Stimulated activated CD4-positive, alpha-beta T cell treated with anti-CD3 and anti-CD28 coated beads, Interleukin-1b, Interleukin-23, amount 100 ng/mL, for 24 hours (primary cell): ENCODE data around the gene PEX26.
A peak's percentile ranks its signal among the peaks of the same experiment; 100 is the strongest.
"Not testable (repeated sequence)": the region's sequence is repeated elsewhere in the genome, so short reads cannot be mapped to it uniquely, and the experiment has no call there.

ENCODE experiments used
- DNase-seq, 4 experiments: peaks; one replicate each; pipeline ENCODE4 v3.0.0-alpha.2; 2020; ENCODE audit warnings: low read depth in 4 of 4, low spot score in 1 of 4

Gene PEX26

DNA sequence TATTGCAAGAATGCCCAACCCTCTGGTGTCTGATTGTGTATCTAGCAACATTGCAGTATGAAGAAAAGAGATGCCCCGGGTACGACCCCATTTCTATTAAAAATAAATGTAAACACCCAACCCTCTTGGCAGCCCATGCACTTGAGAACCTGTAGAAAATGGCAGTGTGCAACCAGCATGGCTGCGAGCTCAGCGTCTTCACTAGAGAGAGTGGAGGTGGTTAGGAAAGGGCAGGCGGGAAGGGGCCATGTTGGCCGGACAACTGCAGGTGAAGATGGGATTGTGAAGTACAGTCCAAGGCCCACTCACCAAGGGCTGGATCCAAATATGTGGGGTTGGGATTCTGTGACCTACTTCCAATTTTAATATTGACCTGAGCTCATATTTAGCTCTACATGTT, 15.9 kb downstream of the PEX26 start:
- DNase-seq: no peak

DNA sequence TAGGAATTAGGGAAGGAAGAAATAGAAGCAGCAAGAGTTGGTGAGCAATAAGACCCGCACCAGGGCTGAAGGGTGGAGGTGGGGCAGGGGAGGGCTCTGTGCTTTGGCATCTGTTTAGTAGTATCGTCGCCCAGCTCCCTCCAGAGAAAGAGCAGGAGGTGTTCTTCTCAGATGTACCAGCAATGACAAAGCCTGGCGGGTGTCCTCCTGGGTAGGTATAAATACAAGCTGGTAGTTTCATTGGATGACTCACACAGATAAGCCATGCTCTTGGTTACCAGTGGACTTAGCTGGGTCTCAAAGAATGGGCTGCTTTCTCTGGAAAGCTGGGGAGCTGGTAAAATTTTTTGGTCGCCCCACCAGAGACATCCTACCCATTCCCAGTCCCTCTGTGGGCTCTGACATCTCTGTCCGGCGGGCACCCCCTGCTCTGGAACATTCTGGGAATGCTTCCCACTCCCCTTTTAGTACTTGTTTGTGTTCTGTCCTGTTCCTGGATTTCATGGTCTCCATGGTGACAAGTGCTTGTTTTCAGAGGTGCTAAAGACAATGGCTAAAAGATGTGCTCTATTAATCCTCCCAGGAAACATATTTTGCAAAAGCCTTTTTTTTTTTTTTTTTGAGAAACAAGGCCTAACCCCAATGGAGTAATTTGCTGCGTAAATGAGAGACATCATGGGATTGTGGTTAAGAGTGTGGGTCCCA, 17.5 kb downstream of the PEX26 start:
- no peak for DNase-seq

DNA sequence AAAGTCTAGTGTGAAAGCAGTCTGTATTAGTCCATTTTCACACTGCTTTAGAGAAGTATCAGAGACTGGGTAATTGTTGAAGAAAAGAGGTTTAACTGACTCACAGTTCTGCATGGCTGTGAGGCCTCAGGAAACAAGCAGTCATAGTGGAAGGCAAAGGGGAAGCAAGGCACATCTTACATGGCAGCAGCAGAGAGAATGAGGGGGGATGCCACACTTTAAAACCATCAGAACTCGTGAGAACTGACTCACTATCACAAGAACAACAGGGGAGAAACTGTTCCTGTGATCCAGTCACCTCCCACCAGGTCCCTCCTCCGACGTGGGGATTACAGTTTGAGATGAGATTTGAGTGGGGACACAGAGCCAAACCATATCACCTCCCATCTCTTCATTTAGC, 19.0 kb downstream of the PEX26 start:
- DNase-seq: no peak

DNA sequence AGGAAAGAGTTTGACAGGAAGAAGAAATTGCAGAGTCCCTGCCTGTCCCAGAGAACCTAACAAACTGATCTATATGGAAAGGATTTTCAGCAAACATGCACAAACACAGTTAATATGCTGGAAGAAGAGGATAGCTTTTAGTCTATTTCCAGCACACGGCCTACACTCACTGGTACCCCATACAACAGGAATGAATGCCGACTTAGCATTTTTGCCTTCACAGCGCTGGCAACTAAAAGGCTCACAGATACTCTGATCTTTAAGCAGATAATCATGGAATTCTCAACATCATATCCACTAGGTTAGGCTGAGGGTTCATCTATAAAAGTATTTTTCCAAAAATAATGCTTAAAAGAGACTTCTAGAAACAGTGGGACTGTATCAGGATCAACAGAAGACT, 23.0 kb downstream of the PEX26 start:
- DNase-seq: no peak

DNA sequence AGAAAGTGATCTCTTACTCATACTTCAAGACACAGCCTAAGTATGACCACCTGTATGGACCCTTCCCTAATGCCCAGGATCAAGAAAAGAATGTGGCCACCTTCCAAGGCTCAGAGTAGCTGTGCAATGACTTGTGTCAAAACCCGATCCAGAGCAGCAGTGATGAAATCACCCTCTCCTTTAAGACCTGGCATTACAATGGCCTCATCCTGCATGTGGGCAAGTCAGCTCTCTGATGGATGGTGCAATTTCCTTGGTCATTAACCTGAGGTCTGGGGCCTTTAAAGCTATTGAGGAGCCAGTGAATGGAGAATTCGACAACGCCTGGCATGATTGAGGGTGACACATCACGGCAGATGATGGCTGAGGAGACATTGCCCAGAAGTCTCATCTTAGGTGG, 23.7 kb downstream of the PEX26 start:
- no peak for DNase-seq

DNA sequence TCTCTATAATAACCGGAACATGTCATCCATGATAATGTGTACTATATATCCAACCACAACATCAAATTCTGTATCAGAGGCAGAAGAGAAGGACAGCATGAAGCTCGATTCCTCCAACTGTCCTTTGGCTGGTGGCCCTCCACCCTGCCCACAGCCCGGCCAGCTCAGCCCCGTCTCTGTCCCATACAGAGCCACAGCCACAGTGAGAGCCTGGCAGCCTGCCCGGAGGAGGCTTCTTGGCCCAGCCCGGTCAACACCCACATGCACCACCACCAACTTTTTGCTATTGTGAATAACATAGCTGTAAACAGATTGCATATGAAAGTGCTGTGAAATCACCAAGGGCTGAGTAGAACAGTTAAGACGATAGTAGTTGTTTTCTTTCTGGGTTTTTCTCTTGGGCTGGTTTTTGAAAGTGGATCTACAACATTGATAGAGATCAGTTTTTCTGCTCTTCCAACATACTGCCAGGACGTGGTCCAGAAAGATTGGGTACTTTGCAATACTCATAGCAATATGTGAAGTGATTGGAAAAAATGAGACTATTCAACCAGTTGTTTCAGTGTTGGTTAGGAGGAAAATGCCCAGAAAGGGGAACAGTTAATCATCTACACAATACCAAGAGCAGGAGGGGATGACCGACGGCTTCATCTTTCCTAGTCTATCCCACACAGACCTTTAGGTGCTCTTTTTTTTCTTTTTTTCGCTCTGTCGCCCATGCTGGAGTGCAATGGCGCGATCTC, 25.9 kb downstream of the PEX26 start:
- DNase-seq: no peak

DNA sequence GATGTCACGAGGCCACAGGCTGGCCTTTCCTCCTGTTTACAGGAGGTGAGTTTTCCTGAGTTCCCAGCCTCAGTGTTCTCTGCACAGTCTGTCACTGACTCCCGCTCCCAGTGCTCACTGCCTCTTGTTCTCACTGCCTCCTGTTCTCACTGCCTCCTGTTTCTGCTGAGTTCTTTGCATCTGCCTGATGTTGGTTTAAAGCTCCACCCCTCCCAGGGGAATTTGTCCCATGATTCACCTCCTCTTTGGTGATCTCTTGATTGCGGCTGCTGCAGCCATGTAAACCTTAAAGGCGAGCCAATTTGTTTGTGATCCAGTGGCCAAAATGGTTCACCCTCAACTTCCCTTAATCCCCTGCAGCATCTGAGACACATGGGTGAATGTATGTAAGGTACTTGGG, 26.8 kb downstream of the PEX26 start:
- no peak for DNase-seq

DNA sequence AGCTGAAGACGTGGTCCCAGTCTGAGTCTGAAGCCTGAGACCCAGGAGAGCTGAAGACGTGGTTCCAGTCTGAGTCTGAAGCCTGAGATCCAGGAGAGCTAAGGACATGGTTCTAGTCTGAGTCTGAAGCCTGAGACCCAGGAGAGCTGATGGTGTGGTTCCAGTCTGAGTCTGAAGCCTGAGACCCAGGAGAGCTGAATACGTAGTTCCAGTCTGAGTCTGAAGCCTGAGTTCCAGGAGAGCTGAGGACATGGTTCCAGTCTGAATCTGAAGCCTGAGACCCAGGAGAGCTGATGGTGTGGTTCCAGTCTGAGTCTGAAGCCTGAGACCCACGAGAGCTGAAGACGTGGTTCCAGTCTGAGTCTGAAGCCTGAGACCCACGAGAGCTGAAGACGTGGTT, 28.2 kb downstream of the PEX26 start:
- DNase-seq: not testable (repeated sequence)

DNA sequence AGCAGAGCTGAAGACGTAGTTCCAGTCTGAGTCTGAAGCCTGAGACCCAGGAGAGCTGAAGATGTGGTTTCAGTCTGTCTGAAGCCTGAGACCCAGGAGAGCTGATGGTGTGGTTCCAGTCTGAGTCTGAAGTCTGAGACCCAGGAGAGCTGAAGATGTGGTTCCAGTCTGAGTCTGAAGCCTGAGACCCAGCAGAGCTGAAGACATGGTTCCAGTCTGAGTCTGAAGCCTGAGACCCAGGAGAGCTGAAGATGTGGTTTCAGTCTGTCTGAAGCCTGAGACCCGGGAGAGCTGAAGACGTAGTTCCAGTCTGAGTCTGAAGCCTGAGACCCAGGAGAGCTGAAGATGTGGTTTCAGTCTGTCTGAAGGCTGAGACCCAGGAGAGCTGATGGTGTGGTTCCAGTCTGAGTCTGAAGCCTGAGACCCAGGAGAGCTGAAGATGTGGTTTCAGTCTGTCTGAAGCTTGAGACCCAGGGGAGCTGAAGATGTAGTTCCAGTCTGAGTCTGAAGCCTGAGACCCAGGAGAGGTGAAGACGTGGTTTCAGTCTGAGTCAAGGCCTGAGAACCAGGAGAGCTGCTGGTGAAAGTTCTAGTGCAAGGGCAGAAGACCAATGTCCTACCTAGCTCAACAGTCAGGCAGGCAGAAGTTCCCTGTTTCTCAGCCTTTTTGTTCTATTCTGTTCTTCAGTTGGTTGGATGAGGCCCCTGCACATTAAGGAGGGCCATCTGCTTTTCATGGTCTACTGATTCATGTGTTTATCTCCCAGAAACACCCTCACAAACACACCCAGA, 29.0 kb downstream of the PEX26 start:
- not testable (repeated sequence) for DNase-seq

DNA sequence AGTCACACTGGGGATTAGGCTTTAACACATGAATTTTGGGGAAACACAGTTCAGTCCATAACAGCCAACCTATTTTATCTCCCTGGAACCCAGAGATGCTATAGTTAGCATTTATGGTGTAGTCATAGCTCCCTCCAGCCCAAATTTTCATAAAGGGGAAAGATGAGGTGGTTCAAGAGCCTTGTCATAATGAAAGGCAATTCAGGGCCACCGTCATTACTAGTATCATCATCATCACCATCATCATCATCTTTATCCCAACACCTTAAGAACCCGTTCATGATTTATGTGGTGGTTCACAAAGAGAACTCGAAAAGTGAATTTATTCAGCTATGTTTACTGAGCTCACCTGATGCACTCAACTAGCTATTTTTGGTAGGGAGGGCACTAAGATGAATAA, 30.4 kb downstream of the PEX26 start:
- DNase-seq: no peak

DNA sequence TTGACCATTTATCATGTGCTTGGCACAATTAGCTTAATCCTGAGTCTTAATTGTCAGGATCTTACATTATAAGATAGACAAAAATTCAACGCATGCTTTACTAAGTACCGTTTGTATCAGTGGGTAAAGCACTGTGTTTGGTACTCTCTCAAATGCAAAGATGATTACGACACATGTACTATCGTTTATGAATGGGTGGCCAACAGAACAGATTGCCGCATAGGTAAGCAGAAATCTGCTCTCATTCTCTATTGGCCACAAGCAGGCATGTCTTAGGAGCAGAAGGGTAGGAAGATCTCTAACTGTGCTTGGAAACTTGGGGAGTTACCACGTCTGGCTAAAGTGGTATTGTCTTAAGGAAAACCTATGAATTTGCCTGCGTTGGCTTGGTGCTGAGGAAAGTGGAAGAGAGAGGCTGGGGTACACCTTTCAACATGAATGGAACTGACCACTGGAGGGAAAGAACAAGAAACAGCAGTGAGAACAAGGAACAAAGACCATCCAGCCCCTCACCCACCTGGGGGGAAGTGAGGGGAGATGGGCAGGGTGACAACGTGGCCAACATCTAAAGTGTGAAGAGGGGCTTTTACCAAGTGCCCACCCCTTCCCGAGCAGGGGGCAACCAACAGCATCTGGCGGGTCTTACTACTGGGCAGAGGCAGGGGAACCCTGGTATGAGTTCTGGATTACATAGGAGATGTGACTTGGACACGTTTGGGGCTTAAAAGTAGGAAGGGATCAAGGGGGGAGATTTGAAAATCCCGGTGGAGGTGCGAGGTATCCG, 31.8 kb downstream of the PEX26 start:
- DNase-seq: no peak

DNA sequence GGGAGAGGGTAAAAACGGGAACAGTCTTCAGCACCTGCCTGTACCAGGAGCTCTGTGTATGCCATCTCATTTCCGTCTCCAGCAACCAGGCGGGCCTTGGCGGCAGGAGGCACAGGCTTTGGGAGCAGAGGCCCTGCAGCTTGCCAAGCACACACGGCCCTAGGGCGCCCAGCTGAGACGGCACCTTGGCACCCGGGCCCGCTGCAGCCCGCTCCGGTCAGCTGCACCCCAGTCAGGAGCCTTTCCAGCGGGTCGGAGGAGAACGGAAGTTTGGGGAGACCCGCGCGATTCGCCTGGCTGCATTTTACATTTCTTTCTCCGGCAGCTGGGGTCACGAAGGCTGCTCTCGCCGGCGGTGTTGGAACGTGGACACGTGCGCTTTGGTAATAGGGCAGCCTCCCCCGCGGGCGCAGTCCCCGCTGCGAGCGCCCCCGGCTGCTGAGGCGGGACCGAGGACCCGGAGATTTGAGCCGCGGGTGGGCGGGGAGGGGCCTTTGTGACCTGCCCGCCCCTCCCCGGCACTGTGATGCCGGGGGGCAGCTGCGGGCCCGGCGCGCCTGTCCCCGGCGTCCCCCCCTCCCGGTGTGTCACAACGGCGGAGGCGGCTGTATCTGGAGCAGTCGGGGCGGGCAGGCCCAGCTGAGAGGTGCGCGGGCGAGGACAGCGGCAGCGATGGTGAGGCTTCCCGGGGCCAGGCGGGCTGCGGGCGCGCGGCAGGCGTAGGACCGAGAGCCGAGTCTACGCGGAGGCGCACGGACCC, 32.6 kb downstream of the PEX26 start, which contains the start of gene TUBA8:
Gene TUBA8 (plus strand): TSS at position 616 of the 760 bp plus-strand sequence. CDS start 57 bp downstream, at position 673.
- DNase-seq: peak in 1 of 4 experiments; percentile 20

DNA sequence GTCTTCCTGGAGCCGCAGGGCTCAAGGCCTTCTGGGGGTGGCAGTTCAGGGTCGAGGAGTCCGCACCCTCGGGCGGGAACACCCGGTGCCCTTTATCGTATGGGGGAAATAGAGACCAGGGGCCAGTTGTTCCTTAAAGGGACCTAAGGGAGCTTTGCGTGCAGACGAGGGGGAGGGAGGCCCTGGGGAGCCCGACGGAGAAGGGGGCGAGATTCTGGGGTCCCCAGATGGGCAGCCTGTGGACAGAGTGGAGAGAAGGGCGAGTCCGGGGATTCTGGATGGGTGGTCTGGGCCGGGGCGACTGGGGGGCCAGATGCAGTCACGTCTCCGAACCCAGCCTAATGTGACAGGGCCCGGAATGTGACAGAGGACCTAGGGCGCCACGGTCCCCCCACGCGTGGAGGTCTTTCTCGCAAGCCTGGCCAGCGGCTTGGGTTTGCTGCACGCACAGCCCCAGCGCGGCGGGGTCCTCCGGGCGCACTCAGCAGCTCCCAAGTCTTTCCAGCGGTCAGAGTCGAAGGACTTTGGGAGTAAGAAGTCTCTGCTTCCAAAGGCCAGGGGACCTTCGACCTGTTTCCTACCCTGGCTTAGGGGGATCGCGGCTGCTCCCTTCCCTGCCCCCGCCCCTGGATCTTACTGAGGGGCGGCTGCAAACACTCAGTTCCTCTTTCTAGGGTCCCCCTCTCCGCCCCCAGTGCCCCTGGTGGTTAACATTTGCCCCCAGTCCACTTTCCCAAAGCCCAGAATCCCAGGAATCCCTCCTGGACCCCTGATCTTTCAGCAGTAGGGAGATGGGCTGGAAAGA, 33.4 kb downstream of the PEX26 start:
- no peak for DNase-seq

DNA sequence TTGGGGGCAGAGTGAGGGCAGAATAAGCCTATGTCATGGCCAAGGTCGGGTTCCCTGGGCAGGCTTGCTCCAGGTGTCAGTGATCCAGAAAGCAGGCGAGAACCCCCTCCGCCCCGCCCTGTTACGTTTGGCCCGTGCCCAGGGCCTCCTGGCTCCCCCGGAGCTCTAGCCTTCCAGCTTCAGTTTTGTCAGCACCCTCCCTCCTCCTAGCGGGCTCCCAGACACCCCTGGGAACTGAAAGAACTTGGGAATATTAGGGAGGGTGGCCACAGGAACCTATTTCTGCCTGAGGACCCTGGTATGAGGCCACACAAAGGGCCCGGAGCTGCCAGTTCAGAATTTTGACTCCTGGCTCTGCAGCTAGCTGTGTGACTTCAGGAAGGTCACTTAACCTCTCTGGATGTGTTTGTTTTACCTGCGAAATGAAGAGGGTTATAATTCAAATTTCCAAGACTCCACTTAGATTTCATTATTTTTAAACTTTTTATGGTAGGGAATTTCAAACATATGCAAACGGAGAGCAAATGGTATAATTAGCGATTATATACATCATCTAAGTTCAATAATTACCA, 34.1 kb downstream of the PEX26 start:
- DNase-seq: no peak

DNA sequence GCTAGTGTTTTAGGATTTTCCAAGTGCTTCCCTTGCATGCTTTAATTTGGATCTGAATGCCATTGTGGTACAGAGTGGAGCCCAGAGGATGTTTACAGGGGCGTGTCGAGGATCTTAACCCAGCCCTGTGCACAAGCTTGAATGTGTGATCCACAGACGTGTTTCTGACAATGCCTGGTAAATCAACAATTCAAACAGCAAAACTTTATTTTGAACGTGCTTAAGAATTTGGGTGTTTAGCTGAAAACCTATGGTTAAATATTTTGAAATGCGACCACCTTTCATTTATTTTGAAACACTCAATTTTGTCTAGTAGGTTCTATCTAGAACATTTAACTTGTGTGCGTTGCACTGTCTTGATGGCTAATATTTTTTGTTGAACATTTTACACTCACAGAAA, 34.6 kb downstream of the PEX26 start:
- no peak for DNase-seq

DNA sequence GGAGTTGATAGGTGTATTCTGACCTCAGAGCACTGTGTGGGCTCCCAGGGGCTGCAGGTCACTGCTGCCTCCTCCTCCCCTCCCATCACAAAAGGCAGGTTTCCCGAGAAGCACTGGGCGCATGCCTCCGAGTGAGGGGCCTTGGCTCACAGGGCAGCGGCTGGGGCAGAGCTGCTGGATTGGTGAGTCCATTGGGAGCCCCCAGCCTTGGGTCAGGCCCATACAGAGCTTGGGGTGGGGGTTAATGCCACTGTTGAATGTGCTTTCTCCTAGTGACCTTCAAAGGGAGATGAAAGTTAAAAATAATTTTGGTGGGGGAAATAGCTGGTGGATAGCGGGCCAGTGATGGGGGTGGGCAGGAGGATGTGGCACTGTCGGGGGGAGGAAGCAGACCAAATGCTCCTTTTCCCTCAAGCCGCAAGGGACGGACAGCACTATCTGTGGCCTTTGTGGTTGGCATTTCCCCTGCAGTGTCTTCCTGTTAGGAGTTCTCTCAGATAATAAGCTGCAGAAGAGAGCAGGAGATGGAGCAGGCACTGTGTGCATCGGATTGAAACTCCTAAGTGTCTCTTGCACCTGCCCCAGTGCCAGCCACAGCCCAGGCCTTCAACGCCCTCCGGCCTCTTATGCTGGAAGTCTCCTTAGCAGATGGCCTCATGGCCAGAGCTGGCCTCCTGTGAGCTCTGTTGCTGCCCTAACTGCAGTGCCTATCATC, 36.0 kb downstream of the PEX26 start:
- no peak for DNase-seq

DNA sequence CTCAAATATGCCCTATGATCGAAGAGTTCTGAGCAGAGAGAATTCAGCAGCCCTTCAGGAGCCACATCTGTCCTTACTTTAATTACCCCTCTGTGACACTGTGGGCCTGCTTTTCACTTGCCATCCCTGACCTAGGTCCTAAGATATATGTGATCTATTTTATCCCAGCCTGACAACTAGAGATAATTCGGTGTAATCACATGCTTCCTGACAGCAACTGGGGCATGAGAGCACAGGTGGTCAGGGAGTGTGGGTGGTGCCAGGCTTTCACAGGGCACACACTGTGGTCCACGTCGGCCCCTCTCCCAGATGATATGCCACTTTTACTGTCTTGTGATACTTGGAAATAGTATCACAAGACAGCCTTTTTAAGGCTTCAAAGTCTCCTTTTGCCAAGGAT, 36.7 kb downstream of the PEX26 start:
- no peak for DNase-seq

DNA sequence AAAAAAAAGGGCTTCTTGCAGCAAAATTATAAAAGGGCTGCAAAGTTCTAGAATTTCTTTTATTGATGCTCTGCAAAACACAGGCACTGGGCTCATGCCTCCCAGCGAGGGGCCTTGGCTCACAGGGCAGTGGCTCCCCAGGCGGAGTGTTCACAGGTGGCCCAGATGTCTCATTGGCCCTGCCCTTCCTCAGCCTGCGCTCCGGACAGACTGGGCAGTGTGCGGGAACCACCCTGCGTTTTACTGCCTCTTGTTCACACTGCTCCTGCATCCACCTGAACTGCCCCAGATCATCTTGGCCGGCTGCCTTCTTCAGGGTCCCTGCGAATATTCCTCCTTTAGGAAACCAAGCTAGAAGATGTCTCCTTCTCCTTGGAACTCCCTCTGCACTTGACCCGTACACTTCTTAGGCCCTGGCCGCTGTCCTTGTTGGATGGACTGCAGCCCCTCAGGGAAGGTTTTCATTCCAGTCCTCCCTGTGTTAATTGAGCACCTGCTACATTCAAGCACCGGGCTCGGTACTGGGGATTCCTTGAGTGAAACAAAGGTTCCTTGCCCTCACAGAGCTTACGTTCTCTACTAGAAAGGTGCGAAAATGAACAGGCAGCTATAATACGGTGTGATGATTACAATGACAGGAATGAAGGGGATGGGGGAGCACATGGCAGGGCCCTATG, 37.3 kb downstream of the PEX26 start:
- no peak for DNase-seq
